ENCODE measurements around the gene INPP5E.
"Not testable (repeated sequence)": the region's sequence is repeated elsewhere in the genome, so short reads cannot be mapped to it uniquely, and the experiment has no call there.

Gene INPP5E

DNA sequence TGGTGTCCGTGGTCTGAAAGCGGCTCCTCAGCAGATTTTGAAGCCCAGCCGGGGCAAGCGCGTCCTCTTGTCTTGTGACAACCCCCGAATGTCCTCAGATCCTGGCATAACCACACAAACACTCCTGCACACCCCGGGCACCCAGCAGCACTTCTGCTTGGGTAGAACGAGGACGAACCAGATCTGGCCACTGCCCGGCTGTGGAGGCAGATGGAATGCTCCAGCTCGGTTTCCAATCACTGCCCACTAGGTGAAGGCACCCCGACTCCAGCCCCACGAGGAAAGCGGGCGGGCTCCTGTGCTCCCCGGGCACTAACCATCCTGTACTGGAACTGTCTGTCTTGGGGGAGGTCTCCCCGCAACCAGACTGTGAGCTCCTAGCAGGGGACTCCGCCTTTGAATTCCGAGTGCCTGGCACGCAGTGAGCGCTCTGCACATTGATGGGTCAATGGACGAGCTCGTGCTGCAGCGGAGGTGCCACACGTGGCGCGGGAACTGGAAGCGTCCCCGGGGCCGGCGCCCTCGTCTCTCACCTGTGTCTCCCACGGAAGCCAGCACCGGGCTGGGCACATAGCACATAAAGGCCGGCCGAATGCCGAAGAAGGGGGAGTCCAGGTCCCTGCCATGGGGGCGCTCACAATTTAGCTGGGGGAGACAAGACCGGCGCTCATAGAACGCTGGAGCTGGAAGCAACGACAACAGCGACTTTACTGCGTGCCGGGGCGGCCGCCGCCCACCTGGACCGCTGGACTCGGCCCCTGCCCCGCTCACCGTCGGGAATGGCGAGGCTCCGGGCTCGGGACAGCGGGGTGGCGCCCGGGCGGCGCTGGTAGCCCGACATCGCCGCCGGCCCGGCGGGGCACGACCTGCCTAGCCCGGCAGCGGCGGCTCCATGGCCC, 29.8 kb downstream of the INPP5E start:
- H3K4me3 ChIP-seq (replicated peaks; ENCODE audit: low read depth, low read length): peak overlapping the region; percentile 93
- TF ChIP-seq, protein P1, sequence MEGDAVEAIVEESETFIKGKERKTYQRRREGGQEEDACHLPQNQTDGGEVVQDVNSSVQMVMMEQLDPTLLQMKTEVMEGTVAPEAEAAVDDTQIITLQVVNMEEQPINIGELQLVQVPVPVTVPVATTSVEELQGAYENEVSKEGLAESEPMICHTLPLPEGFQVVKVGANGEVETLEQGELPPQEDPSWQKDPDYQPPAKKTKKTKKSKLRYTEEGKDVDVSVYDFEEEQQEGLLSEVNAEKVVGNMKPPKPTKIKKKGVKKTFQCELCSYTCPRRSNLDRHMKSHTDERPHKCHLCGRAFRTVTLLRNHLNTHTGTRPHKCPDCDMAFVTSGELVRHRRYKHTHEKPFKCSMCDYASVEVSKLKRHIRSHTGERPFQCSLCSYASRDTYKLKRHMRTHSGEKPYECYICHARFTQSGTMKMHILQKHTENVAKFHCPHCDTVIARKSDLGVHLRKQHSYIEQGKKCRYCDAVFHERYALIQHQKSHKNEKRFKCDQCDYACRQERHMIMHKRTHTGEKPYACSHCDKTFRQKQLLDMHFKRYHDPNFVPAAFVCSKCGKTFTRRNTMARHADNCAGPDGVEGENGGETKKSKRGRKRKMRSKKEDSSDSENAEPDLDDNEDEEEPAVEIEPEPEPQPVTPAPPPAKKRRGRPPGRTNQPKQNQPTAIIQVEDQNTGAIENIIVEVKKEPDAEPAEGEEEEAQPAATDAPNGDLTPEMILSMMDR (IDR thresholded peaks at IDR 0.05; ENCODE audit: low read length, missing control alignments): no peak
- DNase-seq (ENCODE audit: low read depth): peak; percentile 33

- TF ChIP-seq, protein P1 (IDR thresholded peaks at IDR 0.05; ENCODE audit: low read length, missing control alignments): no peak
- no peak overlapping the region for H3K4me3 ChIP-seq (replicated peaks; ENCODE audit: low read depth, low read length)
- DNase-seq (ENCODE audit: low read depth): no peak
Observed at GRCh38 chr9:136407911-136408310, 31.7 kb downstream of the INPP5E start.

DNA sequence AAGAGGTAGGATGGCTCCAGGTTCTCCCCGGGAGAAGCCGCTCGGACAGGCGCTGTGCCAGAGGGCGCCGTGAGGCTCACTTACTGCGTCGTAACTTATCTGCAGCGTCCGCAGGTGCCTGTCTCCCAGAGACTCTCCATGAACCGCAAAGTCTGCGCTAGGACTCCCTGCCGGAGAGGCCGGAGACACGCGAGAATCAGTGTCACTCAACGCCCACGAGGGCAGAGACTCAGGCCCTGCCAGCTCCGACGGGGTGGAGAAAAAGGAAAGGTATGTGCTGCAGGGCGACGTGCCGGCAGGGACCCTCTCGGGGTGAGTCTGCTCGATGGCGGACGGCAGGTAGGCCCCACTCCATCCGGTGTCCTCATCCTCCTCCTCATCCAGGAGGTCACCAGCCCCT, 32.6 kb downstream of the INPP5E start:
- not testable (repeated sequence) for DNase-seq (ENCODE audit: low read depth); H3K4me3 ChIP-seq (replicated peaks; ENCODE audit: low read depth, low read length)

GRCh38 chr9:136405904-136406303, 33.7 kb downstream of the INPP5E start:
- not testable (repeated sequence) for DNase-seq (ENCODE audit: low read depth); H3K4me3 ChIP-seq (replicated peaks; ENCODE audit: low read depth, low read length)

GRCh38 chr9:136405481-136405880, 34.2 kb downstream of the INPP5E start:
- no peak overlapping the region for H3K4me3 ChIP-seq (replicated peaks; ENCODE audit: low read depth, low read length)
- DNase-seq (ENCODE audit: low read depth): no peak
- TF ChIP-seq, protein P1 (IDR thresholded peaks at IDR 0.05; ENCODE audit: low read length, missing control alignments): no peak

GRCh38 chr9:136404801-136405136, 34.9 kb downstream of the INPP5E start:
- DNase-seq (ENCODE audit: low read depth): no peak
- TF ChIP-seq, protein P1 (IDR thresholded peaks at IDR 0.05; ENCODE audit: low read length, missing control alignments): no peak
- H3K4me3 ChIP-seq (replicated peaks; ENCODE audit: low read depth, low read length): no peak overlapping the region

DNA sequence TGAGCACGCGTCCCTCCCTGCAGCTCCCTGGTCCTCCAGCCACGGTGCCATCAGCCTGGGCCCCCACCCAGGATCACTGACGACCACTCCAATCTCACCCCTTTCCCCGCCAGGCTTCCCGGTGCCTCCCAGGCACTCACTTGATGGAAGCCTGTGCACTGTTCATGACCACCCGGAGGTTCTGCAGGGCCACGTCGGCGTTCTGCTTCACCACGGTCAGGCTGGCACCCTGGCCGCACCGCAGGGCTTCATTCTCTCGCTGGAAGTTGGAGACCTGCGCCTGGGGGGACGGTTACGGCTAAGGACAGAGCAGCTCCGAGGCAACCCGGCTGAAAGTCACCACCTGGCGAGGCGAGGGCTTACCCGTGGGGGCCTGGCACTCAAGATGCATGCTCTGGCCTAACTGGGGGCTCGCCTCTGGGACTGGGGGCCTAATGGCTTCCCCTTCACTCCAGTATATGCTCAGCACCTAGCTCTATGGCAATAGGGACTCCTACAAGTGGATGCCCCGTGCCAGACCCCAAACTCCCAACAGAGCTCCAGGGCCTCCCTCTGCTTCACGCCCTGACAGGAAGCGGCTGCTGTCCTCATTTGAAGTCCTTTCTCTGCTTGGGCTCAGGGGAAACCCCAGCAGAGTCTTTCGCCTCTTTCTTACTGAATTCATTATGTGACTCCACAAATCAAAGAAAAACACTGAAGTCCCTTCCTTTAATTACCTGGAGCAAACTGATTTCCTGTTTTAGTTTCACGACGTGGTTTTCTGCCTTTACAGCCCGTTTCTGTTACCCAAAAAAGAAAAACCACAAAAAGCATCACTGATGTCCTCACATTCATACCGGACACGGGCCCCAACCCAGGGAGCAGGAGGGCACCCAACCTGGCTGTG, 35.5 kb downstream of the INPP5E start:
- TF ChIP-seq, protein P1 (IDR thresholded peaks at IDR 0.05; ENCODE audit: low read length, missing control alignments): no peak
- no peak overlapping the region for H3K4me3 ChIP-seq (replicated peaks; ENCODE audit: low read depth, low read length)
- no peak for DNase-seq (ENCODE audit: low read depth)

All from fibroblast of pulmonary artery (primary cell).